Stimulated activated CD8-positive, alpha-beta memory T cell treated with anti-CD3 and anti-CD28 coated beads, Interleukin-15, amount 100 ng/mL, for 24 hours (primary cell): ENCODE results near the gene NR0B2.
A peak's percentile ranks its signal among the peaks of the same experiment; 100 is the strongest.

ENCODE experiments used
- DNase-seq: peaks from one replicate; pipeline ENCODE4 v3.0.0-alpha.2; 2020; ENCODE audit warnings: low read depth

Gene NR0B2

DNA sequence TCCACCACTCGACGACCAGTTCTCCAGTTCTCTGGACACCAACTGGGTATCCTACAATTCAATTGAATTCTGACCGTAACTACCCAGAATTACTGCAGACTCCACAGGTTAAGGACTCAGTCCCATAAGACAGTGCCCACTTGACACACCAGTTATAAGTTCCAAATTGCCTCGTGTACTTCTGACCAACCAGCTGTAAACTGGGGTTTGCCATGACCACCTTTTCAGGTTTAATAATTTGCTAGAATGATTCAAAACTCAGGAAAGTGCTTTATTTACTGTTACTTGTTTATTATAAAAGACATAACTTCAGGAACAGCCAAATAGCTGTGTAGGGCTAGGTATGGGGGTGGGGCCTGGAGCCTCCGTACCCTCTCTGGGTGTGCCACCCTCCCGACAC lies 23.0 kb upstream of the NR0B2 start:
- DNase-seq = no peak

DNA sequence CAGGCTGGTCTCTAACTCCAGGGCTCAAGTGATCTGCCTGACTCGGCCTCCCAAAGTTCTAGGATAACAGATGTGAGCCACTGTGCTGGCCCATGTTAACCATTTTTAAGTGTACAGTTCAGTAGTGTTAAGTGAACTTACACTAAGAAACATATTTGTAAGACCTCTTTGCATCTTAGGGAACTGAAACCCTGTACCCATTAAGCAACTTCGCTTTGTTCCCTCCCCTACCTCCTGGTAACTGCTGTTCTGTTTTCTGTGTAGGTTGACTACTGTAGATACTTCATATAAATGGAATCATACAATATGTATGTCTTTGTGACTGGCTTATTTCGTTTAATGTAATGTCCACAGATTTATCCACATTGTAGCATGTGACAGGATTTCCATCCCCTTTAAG lies 18.8 kb upstream of the NR0B2 start:
- DNase-seq = no peak

DNA sequence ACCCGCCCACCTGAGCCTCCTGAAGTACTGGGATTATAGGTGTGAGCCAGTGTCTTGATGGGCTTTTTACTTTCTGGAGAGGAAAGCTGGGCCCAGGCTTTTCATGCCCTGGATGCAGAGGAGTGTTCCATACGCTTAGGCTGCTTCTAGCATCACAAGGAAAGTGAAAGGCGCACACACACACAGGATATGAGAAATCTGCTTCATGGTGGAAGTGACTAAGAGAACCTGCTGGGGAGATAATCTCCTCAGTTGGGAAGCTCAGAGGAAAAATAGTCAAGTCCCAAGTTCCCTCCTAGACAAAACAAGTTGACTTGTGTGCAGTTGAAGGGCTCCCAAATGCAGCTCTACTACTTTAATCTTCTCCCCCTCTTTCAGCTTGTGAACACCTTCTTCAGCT lies 9.9 kb upstream of the NR0B2 start:
- DNase-seq = no peak

DNA sequence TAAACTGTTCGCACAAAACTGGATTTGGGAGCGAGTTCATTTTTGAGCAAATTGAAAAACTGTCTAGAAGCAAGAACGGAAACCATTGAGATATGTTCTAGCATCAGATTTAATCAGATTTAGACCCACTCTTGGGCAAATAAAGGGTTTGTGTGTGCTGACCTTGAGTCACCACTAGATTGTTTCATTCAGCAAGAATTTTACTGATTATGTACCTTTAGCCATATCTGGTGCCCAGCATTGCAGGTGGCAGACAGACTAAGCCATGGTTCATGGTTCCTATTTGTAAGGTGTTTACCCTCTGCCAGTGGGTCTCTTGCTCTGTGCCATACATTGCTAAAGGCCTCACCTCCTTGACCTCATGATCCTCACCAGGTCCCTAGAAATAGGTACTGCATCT lies 9.1 kb upstream of the NR0B2 start:
- no peak for DNase-seq

DNA sequence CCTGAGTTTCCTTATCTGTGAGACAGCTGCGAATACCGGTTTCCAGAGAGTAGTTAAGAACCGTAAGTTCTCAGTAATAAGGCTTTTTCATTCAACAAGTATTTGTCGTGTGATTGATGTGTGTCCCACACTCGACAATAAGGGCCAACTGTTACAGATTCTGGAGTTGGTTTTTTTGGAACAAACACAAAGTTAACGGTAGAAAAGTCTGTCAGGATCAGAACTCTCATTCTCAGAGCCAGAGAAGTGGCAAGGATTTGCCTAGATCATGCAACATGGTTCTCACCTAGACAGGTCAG lies 8.6 kb upstream of the NR0B2 start:
- no peak for DNase-seq

DNA sequence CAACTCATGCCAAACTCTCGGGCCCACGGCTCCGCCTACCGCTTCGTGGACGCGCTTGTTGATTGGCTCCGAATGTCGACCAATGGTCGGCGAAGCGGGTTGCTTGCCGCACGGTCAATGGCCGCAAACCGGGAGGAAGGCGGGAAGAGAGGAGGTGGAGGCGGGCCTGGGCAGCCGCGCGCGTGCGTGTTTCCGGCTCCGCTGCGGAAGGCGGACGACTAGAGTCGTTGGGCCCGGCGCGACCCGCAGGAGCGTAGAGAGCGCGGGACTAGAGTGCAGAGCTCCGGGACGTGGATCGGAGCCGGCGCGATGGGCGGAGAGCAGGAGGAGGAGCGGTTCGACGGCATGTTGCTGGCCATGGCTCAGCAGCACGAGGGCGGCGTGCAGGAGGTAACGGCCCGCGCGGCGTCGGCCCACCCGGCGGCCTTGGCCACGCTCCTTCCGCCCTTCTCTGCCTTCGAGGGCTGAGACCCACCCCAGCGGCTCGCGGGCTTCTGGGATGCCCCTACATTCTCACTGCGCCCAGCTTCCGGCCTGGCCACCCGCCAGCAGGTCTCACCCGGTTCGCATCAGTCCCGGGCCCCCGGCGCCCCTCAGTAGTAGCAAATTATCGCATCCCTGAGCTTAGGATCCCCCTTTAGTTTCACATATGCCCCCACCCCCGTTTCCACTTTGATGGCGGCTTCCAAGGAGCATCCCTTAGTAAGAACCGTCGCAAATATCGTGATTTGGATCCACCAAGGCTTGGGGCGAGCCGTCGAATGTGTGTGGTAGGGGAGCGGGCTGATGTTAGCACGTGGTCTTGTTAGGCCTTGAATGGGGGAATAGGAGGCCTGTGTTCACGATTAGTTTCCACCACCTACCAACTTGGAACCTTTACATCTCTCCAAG lies 8.0 kb upstream of the NR0B2 start, which contains the start of gene NUDC:
NUDC (plus strand) TSS at position 204 of the 891 bp plus-strand sequence; CDS start at position 310, 106 bp downstream.
- DNase-seq = peak; percentile 85

DNA sequence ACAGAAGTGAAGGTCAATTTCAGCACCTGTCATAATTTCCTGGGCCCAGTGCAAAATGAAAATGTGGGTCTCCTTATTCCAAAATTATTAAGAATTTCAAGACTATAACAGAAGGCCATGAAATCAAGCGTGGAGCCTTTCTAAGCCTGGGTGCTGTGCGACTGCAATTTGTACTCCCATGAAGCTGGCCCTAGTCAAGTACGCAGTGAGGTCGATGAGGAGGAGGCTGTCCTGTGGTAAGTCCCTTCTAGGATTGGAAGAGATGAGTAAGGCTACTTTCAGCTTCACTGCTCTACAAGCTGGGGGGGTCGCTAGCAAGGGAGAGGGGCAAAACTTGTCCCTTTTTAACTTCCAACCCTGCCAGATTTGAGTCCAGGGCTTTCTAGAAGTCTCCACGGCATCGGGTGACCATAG lies 7.4 kb upstream of the NR0B2 start:
- no peak for DNase-seq

DNA sequence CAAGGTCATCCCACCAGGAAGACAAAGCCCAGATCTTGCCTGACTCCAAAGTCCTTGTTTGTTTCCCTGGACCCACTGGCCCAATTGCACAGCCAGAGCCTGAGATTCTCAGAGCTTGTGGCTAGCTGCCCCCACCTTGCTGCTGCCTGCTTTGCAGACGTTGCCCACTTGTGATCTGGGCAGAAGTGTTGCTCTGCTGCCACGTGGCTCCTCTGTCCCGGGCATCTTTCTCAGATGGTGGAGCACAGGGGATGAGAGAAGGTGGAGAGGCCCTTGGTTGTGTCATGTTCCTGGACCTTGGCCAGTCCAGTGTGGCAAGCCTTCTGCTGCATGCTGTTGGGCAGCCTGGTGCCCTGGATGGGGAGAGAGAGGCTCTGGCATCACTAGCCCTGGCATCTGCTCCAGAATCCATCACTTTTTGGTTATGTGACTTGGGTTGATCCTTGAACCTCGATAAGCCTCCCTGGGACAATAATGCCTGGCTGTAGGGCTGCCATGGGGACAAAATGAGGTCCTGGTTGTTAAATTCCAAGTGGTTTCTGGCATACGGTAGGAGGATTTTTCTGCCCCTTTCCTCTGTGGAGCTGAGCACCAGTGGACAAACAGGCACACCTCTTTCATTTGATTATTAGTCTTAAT lies 1.5 kb upstream of the NR0B2 start:
- no peak for DNase-seq

DNA sequence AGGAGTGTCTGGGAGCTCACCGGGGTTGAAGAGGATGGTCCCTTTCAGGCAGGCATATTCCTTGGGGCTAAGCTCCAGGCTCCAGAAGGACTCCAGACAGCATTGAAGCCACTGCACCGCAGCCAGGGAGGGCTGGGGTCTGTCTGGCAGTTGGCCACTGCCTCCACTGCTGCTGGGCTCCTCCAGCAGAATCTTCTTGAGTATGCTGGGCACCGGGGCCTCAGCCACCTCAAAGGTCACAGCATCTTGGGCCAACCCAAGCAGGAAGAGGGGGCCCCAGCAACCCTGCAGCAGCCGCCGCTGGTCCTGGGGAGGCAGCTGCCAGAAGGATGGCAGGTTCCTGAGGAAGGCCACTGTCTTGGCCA lies 404 bp downstream of the NR0B2 start:
- no peak for DNase-seq

DNA sequence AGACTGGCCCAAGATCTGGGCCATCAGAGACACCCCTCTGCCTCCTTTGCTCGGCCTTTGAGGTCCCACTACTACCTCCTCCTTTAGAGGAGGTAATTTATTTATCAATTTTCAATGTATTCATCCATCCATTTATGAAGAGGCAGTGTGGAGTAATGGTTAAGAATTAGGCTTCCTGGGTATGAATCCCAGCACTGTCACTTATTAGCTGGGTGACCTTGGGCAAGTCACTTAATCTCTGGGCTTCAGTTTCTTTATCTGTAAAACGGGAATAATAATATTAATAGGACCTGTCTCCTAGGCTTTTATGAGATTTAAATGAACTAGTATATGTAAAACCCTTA lies 1.7 kb downstream of the NR0B2 start:
- DNase-seq = no peak

DNA sequence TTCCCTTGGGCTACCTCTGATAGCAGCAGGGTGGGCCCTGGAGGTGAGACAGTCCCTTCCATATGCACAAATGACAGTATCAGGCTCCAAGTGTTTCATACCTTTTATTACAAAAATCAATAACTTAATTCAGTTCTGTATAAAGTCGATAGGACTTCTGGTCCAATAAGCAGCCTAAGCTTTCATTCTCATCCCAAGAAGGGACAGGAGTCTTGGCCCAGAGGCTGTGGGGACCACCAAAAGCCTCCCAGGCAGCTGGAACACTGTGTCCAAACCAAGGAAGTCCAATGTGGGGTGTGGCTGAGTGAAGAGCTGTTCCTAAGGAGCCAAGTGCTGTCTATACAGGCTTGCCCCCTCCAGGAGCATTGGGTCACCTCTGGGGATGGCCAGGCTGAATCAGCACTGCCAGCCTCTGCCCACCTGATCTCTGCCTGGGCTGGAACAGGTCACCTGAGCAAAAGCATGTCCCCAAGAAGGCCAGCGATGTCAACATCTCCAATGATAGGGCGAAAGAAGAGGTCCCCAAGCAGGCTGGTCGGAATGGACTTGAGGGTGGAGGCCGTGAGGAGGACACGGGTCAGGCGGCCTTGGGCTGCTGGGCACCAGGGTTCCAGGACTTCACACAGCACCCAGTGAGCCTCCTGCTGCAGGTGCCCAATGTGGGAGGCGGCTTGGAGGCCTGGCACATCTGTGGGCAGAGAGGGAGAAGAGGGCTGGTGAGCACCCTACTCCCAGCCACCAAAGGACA lies 2.2 kb downstream of the NR0B2 start:
- no peak for DNase-seq

DNA sequence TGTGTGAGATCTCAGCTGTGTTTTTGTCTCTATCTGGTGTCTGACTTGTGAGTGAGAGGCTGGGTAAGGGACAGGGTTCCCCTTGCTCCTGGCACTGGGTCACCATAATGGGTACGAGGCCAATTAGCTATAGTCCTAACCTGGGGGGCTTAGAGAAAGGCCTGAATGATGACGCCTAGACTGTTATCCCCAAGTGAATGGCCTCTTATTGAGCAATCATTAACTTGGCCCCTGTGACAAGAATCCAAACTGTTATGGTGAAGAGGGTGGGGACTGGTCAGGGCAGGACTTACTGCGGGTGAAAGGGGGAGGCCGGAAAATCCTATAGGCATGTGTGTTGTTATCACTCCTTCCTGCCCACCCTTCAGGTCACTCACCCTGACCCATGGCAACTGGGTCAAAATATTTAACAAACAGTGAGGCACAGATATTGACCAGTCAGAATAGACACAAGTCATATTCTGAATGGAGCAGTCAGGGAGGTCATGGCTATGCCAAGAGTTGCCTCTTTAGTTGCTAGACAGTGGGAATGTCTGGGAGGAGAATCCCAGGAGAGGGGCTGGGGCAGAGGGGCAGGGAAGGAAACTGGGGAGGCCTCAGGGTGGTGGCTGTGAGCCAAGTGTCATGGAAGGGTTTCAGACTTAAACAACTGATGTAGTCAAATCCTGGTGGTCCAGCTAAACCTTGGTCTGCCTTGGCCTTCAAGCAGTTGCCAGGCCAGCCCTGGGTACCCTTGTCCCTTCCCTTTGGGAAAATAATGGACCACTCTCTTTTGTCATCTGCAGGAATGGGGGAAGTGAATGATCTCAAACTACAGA lies 3.2 kb downstream of the NR0B2 start:
- DNase-seq = no peak

DNA sequence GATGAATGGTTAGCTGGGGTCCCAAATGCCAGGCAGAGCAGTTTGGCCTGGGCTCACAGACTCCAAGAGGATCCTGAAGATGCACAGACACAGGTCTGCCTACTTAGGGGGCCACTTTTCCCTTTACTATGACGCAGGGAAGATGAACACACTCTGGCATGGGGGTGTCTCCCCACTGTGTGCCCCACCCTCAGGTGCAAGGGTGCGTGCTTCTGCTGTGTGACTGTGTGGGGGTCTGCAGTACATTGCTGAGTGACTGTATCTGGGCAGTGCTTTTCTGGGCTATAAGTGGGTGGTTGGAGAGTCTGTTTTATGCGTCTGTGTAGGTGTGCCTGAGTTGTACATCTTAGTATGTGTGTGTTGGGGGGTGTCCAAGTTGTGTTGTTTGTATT lies 3.8 kb downstream of the NR0B2 start:
- DNase-seq = no peak

DNA sequence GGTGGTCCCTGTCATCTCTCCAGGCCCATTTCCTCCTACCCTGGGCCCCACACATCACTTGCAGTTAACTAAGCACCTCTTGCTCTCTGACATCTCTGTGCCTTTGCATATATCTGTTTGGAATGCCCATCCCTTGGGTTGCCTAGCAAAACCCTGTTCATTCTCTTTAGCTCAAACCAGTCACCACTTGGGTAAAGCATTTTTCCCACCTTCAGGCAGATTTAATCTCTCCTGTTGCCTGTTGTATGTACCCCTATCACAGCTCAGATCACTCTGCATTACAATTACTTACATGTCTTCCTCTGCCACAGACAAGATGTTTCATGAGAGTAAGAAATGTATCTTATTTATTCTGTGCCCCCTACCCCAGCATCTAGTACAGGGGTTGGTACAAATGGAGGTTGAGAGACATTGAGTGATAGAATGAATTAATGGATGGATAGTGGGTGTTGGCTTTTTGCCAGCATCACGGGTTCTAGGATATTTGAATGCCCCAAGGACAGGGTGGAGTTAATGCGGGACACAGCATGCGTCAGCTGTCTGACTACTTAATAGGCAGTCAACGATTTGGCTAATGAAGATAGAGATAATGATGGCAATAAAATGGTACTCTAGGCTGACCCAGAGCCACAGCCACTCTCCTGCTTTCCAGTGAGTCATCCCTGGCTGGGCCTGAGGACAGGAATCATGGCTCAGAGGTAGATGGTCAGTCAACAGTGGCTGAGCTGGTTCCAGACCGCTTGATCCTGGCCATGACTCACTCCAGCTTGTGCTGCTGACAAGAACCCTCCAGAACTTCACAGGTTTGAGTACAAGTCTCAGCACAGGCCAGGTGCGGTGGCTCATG lies 6.5 kb downstream of the NR0B2 start:
- DNase-seq = no peak

DNA sequence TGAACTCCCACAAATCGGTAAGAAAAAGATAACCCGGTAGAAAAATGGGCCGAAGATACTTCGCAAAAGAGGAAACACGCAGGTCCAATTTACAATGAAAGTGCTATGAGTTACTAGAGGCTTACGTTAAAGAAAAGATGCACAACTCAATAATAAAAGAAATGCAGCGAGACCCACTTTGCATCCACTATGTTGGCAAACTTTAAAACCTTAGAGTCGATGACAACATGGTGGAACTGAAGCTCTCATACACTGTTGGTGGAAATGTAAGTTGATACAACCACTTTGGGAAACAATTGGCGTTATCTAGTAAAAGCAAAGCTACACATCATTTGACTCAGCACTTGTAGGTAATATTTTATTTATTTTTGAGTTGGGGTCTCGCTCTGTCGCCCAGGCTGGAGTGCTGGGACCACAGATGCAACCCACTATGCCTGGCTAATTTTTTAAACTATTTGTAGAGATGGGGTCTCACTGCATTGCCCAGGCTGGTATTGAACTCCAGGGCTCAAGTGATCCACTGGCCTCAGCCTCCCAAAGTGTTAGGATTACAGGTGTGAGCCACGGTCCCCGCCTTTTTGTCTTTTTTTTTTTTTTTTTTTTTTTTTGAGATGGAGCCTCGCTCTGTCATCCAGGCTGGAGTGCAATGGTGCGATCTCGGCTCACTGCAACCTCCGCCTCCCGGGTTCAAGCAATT lies 12.8 kb downstream of the NR0B2 start:
- no peak for DNase-seq

DNA sequence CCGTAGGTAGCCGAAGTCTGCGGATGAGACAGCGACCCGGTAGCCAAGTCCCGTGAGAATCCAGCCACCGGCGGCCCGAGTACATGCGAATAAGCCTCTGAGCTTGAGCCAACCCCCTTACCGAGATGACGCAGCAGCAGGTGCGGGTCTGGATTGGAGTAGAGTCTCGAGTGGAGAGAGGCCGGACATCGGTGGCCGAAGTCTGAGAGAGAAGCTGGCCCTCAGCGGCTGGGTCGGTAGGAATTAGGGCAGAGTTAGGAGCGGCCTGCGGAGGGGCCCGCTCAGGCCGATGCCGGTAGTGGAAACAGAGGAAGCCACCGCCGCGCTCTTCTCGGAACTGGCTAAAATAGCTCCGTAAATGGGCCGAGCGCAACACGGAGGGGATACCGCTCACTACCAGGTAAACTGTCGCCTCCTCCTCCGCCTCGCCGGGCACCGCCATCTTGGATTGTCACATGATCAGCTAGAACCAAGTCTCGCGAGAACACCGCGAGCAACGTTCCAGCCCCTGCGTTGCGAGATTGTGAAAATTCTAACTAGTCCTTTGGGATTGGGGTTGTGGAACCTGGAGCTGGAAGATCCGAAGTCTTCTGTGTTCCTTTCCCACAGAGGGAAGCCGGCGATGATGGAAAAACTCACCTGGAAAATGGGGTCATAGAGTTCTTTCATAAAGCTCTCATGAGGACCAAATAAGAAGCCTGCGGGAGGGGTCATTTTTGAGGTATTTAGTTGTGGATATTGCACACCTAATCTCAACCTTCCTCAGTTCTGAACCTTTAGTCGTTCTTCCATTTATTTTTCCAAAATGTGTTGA lies 13.6 kb downstream of the NR0B2 start, which contains the start of gene GPATCH3:
GPATCH3 (minus strand) TSS at position 467 of the 814 bp plus-strand sequence; CDS start at position 442, 25 bp downstream.
- DNase-seq = peak; percentile 68

DNA sequence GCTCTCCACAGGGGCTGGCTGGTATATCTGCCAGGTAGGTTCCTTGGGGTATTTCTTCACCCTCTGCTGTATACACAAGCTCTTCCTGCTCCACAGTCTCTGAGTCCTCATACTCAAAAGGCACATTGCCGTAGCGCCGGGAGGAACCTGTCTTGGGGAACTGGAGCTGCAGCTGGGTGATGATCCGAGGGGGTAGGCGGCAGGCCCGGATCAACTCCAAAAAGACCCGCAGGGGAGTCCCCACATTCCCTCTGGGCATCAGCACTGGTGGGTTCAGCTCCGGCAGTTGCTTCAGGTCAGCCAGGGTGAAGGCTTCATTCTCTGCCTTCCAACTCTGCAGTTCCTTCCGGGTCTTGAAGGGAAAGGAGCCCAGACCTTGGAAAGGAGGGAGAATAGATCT lies 16.4 kb downstream of the NR0B2 start:
- no peak for DNase-seq

DNA sequence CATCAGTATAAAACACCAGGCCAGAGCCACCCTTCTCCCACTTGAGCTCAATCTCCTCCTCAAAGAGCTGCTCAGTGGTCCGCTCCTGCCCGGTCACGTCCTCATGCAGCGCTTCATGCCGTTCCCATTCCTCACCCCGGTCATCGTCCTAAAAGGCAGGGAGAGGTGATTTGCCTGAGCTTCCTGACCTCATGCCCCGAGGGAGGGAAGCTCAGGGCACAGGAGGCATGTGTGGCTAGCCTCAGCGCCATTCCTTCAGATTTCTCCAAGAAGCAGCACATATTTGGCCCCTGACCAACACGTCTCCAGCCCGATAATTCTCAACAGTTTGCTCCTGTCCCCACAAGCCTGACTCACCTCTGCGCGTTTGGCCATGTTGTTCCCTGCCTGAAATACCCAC lies 19.5 kb downstream of the NR0B2 start:
- DNase-seq = no peak

DNA sequence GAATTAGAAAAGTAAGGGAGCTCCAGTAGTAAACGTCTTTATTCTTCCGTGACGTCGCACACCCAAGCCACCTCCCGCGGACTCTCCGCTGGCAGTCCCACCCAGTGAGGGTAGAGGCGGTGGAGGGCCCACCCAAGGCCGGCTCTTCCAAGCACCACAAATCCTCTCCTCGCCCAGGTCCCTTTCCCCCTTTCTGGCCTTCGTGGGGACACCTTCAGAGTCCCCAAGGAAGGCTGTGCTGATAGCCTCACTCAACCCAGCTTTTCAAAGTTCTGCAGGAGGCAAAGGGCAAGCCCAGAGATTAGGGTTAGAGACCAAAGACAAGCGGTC lies 23.3 kb downstream of the NR0B2 start:
- DNase-seq = no peak
